Neuronal stem cell (in vitro differentiated cells): Measurements from ENCODE around the gene SPTBN5.

Source experiments
- DNase-seq: peaks from one replicate; pipeline ENCODE4 v3.0.0-alpha.2; 2013; ENCODE audit warnings: low spot score
- H2AFZ ChIP-seq: one replicate; pipeline ENCODE4 v1.6.1; 2013; ENCODE audit warnings: mild to moderate bottlenecking, low read length, inconsistent platforms
- H2AK5ac ChIP-seq: 2 replicates; pipeline ENCODE4 v1.6.1; 2013; ENCODE audit warnings: low read depth, mild to moderate bottlenecking, inconsistent platforms, low read length, moderate library complexity, mixed read lengths
- H2BK120ac ChIP-seq: 2 replicates; pipeline ENCODE4 v1.6.1; 2013; ENCODE audit warnings: low read depth, mild to moderate bottlenecking, inconsistent platforms, low read length, moderate library complexity, mixed read lengths
- H2BK12ac ChIP-seq: one replicate; pipeline ENCODE4 v1.6.1; 2013; ENCODE audit warnings: low read length, inconsistent platforms
- H2BK15ac ChIP-seq: 2 replicates; pipeline ENCODE4 v1.6.1; 2013; ENCODE audit warnings: mild to moderate bottlenecking, low read length, inconsistent platforms, mixed read lengths
- H2BK5ac ChIP-seq: one replicate; pipeline ENCODE4 v1.6.1; 2013; ENCODE audit warnings: inconsistent platforms, mild to moderate bottlenecking, low read length, moderate library complexity
- H3K14ac ChIP-seq: one replicate; pipeline ENCODE4 v1.6.1; 2013; ENCODE audit warnings: low read length, inconsistent platforms
- H3K18ac ChIP-seq: 2 replicates; pipeline ENCODE4 v1.6.1; 2013; ENCODE audit warnings: low read length, inconsistent platforms
- H3K23ac ChIP-seq: 2 replicates; pipeline ENCODE4 v1.6.1; 2013; ENCODE audit warnings: low read depth, mild to moderate bottlenecking, mixed read lengths, low read length, inconsistent platforms; ENCODE audit not compliant: poor library complexity
- H3K27ac ChIP-seq: replicated peaks from 3 replicates; pipeline ENCODE4 v1.5.1; 2013; ENCODE audit warnings: low read length, inconsistent platforms
- H3K27me3 ChIP-seq, 3 experiments: 2 replicates each; pipeline ENCODE4 v1.6.1; 2013; ENCODE audit warnings: low read length in 3 of 3, mild to moderate bottlenecking in 2 of 3, inconsistent platforms in 1 of 3, low read depth in 1 of 3, mixed read lengths in 1 of 3, moderate library complexity in 1 of 3; ENCODE audit not compliant: control insufficient read depth in 3 of 3, insufficient read depth in 3 of 3
- H3K36me3 ChIP-seq, 2 donors: replicated peaks in 1 of 2; 2 replicates each; pipeline ENCODE4 v1.6.1; 2013; ENCODE audit warnings: low read length in 2 of 2; ENCODE audit not compliant: control insufficient read depth in 2 of 2, insufficient read depth in 2 of 2
- H3K4ac ChIP-seq: 2 replicates; pipeline ENCODE4 v1.6.1; 2013; ENCODE audit warnings: inconsistent platforms, mild to moderate bottlenecking, low read length, moderate library complexity
- H3K4me1 ChIP-seq, 2 donors: 1 replicate in 1 of 2; 2 replicates in 1 of 2; pipeline ENCODE4 v1.6.1; 2013; ENCODE audit warnings: low read length in 2 of 2, low read depth in 1 of 2; ENCODE audit not compliant: control insufficient read depth in 2 of 2, insufficient read depth in 1 of 2
- H3K4me2 ChIP-seq: one replicate; pipeline ENCODE4 v1.6.1; 2013; ENCODE audit warnings: mild to moderate bottlenecking, low read length, inconsistent platforms; ENCODE audit not compliant: insufficient read depth, poor library complexity, severe bottlenecking
- H3K4me3 ChIP-seq, 2 donors: 2 replicates each; pipeline ENCODE4 v1.5.1; 2013; ENCODE audit warnings: low read length in 2 of 2, mild to moderate bottlenecking in 2 of 2, inconsistent platforms in 1 of 2, moderate library complexity in 1 of 2
- H3K79me1 ChIP-seq: one replicate; pipeline ENCODE4 v1.6.1; 2013; ENCODE audit warnings: low read depth, mild to moderate bottlenecking, inconsistent platforms, low read length, moderate library complexity
- H3K9ac ChIP-seq: one replicate; pipeline ENCODE4 v1.6.1; 2013; ENCODE audit warnings: mild to moderate bottlenecking, low read depth, low read length, inconsistent platforms; ENCODE audit not compliant: poor library complexity
- H3K9me3 ChIP-seq, 2 donors: replicated peaks in 1 of 2; 2 replicates each; pipeline versions ENCODE3 to v1.6.1; 2013; ENCODE audit warnings: low read length in 2 of 2, mild to moderate bottlenecking in 2 of 2, inconsistent platforms in 1 of 2, low read depth in 1 of 2, mixed read lengths in 1 of 2, moderate library complexity in 1 of 2; ENCODE audit not compliant: control insufficient read depth in 2 of 2, insufficient read depth in 1 of 2
- H4K8ac ChIP-seq: one replicate; pipeline ENCODE4 v1.6.1; 2013; ENCODE audit warnings: low read depth, mild to moderate bottlenecking, inconsistent platforms, low read length, moderate library complexity
- H4K91ac ChIP-seq: one replicate; pipeline ENCODE4 v1.6.1; 2013; ENCODE audit warnings: low read length, low read depth, mild to moderate bottlenecking, inconsistent platforms; ENCODE audit not compliant: poor library complexity
- WGBS, 2 donors: extraction: QIAGEN DNeasy Blood & Tissue Kit; methylation state at CpG; one replicate each; pipeline ENCODE4 v1.1.7; 2013; ENCODE audit warnings: missing lambda C conversion rate in 2 of 2, mixed read lengths in 1 of 2; ENCODE audit not compliant: insufficient read length in 2 of 2, insufficient replicate concordance in 1 of 2; ENCODE audit errors: extremely low coverage in 2 of 2; 5-methylcytosine and 5-hydroxymethylcytosine counted together

SPTBN5 gene

GRCh38 chr15:41877631-41878354 lies 16.1 kb downstream of the SPTBN5 start:
- WGBS, 2 donors, result no CpG with 5 or more reads among the region's 13 CpGs

GRCh38 chr15:41876689-41877088 lies 17.2 kb downstream of the SPTBN5 start:
- Histone ChIP-seq H3K4me3 (no peak overlapping the region), H2BK120ac (no peak overlapping the region), H3K9ac (peak overlapping the region; percentile 50), H3K27me3 (peaks cover 0 to 34% (median 14%) of the 10 kb centered on the region in 3 experiments), H3K4ac (no peak overlapping the region), H3K18ac (peak overlapping the region; percentile 73), H3K9me3 (peaks cover 0 to 3% of the 10 kb centered on the region in 2 donors), H4K91ac (no peak overlapping the region), H3K27ac (no peak overlapping the region), H4K8ac (no peak overlapping the region), H3K23ac (no peak overlapping the region), H3K4me2 (no peak overlapping the region), H2BK15ac (peak overlapping the region; percentile 56), H3K36me3 (no peaks in the 10 kb centered on the region), H2AK5ac (peak overlapping the region; percentile 60), H3K14ac (no peak overlapping the region), H2BK5ac (peak overlapping the region; percentile 46), H2AFZ (no peak overlapping the region), H2BK12ac (no peak overlapping the region), H3K4me1 (peaks cover 1 to 6% of the 10 kb centered on the region in 2 donors), H3K79me1 (no peaks in the 10 kb centered on the region)
- no CpG with 5 or more reads among the region's 12 CpGs for WGBS, 2 donors
- no peak for DNase-seq

More at GRCh38 chr15:41877631-41878354, 16.1 kb downstream of the SPTBN5 start:
- peak overlapping the region; percentile 54 for H2AK5ac ChIP-seq
- no peak overlapping the region for H4K8ac ChIP-seq
- peak overlapping the region; percentile 74 for H2BK120ac ChIP-seq
- no peak overlapping the region for H3K9ac ChIP-seq
- no peak overlapping the region for H3K4me2 ChIP-seq
- no peak for DNase-seq
- peaks cover 2 to 39% (median 24%) of the 10 kb centered on the region in 3 experiments for H3K27me3 ChIP-seq
- no peak overlapping the region for H3K14ac ChIP-seq
- peaks cover 0 to 4% of the 10 kb centered on the region in 2 donors for H3K9me3 ChIP-seq
- no peaks in the 10 kb centered on the region for H3K79me1 ChIP-seq
- no peak overlapping the region for H2BK5ac ChIP-seq
- no peak overlapping the region for H2BK12ac ChIP-seq
- H3K4ac ChIP-seq, result no peak overlapping the region
- H3K36me3 ChIP-seq, result no peaks in the 10 kb centered on the region
- peaks cover 1 to 8% of the 10 kb centered on the region in 2 donors for H3K4me1 ChIP-seq
- no peak overlapping the region for H2BK15ac ChIP-seq
- H3K23ac ChIP-seq, result peak overlapping the region; percentile 56
- H3K4me3 ChIP-seq, result no peak overlapping the region
- peak overlapping the region; percentile 19 for H3K18ac ChIP-seq
- no peak overlapping the region for H2AFZ ChIP-seq
- no peak overlapping the region for H4K91ac ChIP-seq
- no peak overlapping the region for H3K27ac ChIP-seq

GRCh38 chr15:41876007-41876406 lies 17.8 kb downstream of the SPTBN5 start:
- H3K4me2 ChIP-seq, result no peak overlapping the region
- H3K9me3 ChIP-seq, result no peaks in the 10 kb centered on the region
- WGBS, 2 donors, result no CpG with 5 or more reads among the region's 13 CpGs

GRCh38 chr15:41874736-41875135 lies 19.1 kb downstream of the SPTBN5 start:
- no peaks in the 10 kb centered on the region for H3K36me3 ChIP-seq
- no peak overlapping the region for H3K18ac ChIP-seq
- H3K4me1 ChIP-seq, result peaks cover 3 to 5% of the 10 kb centered on the region in 2 donors
- H2AFZ ChIP-seq, result no peak overlapping the region
- no peak overlapping the region for H3K4me2 ChIP-seq
- peak overlapping the region; percentile 50 for H2AK5ac ChIP-seq
- H2BK15ac ChIP-seq, result no peak overlapping the region
- H3K14ac ChIP-seq, result no peak overlapping the region
- H3K4ac ChIP-seq, result no peak overlapping the region
- H3K9ac ChIP-seq, result no peak overlapping the region
- no CpG with 5 or more reads among the region's 12 CpGs for WGBS, 2 donors
- H3K27ac ChIP-seq, result no peak overlapping the region
- no peaks in the 10 kb centered on the region for H3K79me1 ChIP-seq
- H3K9me3 ChIP-seq, result no peaks in the 10 kb centered on the region
- H3K27me3 ChIP-seq, result peaks cover 0 to 17% (median 2%) of the 10 kb centered on the region in 3 experiments
- H3K23ac ChIP-seq, result no peak overlapping the region
- H2BK12ac ChIP-seq, result peak overlapping the region; percentile 79
- no peak for DNase-seq
- H3K4me3 ChIP-seq, result no peak overlapping the region
- H2BK5ac ChIP-seq, result peak overlapping the region; percentile 44
- H4K91ac ChIP-seq, result no peak overlapping the region
- H4K8ac ChIP-seq, result no peak overlapping the region
- H2BK120ac ChIP-seq, result no peak overlapping the region

More at GRCh38 chr15:41876007-41876406, 17.8 kb downstream of the SPTBN5 start:
- Histone ChIP-seq H2AK5ac (peak overlapping the region; percentile 50), H3K27me3 (peaks cover 0 to 27% (median 7%) of the 10 kb centered on the region in 3 experiments), H4K8ac (no peak overlapping the region), H3K27ac (no peak overlapping the region), H3K4me1 (peaks cover 1 to 3% of the 10 kb centered on the region in 2 donors), H4K91ac (no peak overlapping the region), H2BK12ac (no peak overlapping the region), H3K36me3 (no peaks in the 10 kb centered on the region), H3K4ac (no peak overlapping the region), H3K18ac (peak overlapping the region; percentile 24), H3K14ac (peak overlapping the region; percentile 25), H3K23ac (no peak overlapping the region), H3K9ac (peak overlapping the region; percentile 3), H2BK5ac (peak overlapping the region; percentile 45), H3K79me1 (no peaks in the 10 kb centered on the region), H2BK15ac (peak overlapping the region; percentile 56), H2BK120ac (no peak overlapping the region), H3K4me3 (no peak overlapping the region), H2AFZ (no peak overlapping the region)
- DNase-seq, result no peak
